Stromal cell of bone marrow (primary cell): ENCODE measurements around the gene FOXR1.
"Not testable (repeated sequence)": the region's sequence is repeated elsewhere in the genome, so short reads cannot be mapped to it uniquely, and the experiment has no call there.

Experiments
- DNase-seq: peaks from one replicate; pipeline ENCODE4 v3.0.0-alpha.2; 2012; ENCODE audit warnings: low read depth

The FOXR1 gene

GRCh38 chr11:118947091-118947490, 24.5 kb upstream of the FOXR1 start:
- no peak for DNase-seq

- no peak for DNase-seq
Measured at GRCh38 chr11:118948000-118948399, 23.6 kb upstream of the FOXR1 start.

GRCh38 chr11:118953265-118953664, 18.3 kb upstream of the FOXR1 start:
- DNase-seq, result no peak

GRCh38 chr11:118953976-118954375, 17.6 kb upstream of the FOXR1 start:
- DNase-seq, result not testable (repeated sequence)

- DNase-seq, result peak; percentile 44
Measured at GRCh38 chr11:118956094-118956846, 15.3 kb upstream of the FOXR1 start, which contains the start of gene UPK2. Gene UPK2 (plus strand): TSS chr11:118956298. CDS start chr11:118956351, 53 bp downstream.

- DNase-seq, result no peak
Measured at GRCh38 chr11:118956847-118957469, 14.6 kb upstream of the FOXR1 start.

GRCh38 chr11:118957549-118957948, 14.0 kb upstream of the FOXR1 start:
- no peak for DNase-seq

GRCh38 chr11:118957968-118958367, 13.6 kb upstream of the FOXR1 start:
- DNase-seq, result no peak

GRCh38 chr11:118958577-118958976, 13.0 kb upstream of the FOXR1 start:
- no peak for DNase-seq

- no peak for DNase-seq
Measured at GRCh38 chr11:118961189-118961588, 10.4 kb upstream of the FOXR1 start.

GRCh38 chr11:118961591-118961990, 10.0 kb upstream of the FOXR1 start:
- DNase-seq, result no peak

GRCh38 chr11:118969508-118969907, 2.1 kb upstream of the FOXR1 start:
- DNase-seq, result not testable (repeated sequence)

- DNase-seq, result no peak
Measured at GRCh38 chr11:118973985-118974384, 2.4 kb downstream of the FOXR1 start.

- peak; percentile 82 for DNase-seq
Measured at GRCh38 chr11:118975771-118976709, 4.5 kb downstream of the FOXR1 start.

- DNase-seq, result no peak
Measured at GRCh38 chr11:118979434-118979833, 7.9 kb downstream of the FOXR1 start.

- no peak for DNase-seq
Measured at GRCh38 chr11:118980191-118980881, 8.8 kb downstream of the FOXR1 start.

- DNase-seq, result not testable (repeated sequence)
Measured at GRCh38 chr11:118984337-118984736, 12.8 kb downstream of the FOXR1 start.

- no peak for DNase-seq
Measured at GRCh38 chr11:118984825-118985224, 13.3 kb downstream of the FOXR1 start.

GRCh38 chr11:118988280-118988679, 16.7 kb downstream of the FOXR1 start:
- DNase-seq, result no peak

- not testable (repeated sequence) for DNase-seq
Measured at GRCh38 chr11:118991486-118992038, 20.0 kb downstream of the FOXR1 start.

- DNase-seq, result peak; percentile 21
Measured at GRCh38 chr11:118996926-118997626, 25.5 kb downstream of the FOXR1 start.
